Upper lobe of left lung (tissue), 6 donors: ENCODE measurements around the gene TCHH. TPM values are rescaled to one million over a fixed set of nuclear protein-coding genes. Genes with fewer than 3 reads are reported as not detected.

Source experiments
- ATAC-seq, 2 donors: fragments of 200-7000 bp; cut with Tn5 transposase; one replicate each; pipeline ENCODE4 v1.9.1; 2022; ENCODE audit warnings: mild to moderate bottlenecking in 2 of 2, moderate library complexity in 2 of 2; ENCODE audit not compliant: low FRiP score in 2 of 2
- DNase-seq, 2 donors: peaks; one replicate each; pipeline ENCODE4 v3.0.0-alpha.2; 2019 to 2020
- H3K27ac ChIP-seq, 4 donors: fragments of 200-600 bp; sonication (generic); one replicate each; pipeline ENCODE4 v1.5.1; 2016 to 2019
- H3K27me3 ChIP-seq, 4 donors: fragments of 200-600 bp; sonication (generic); one replicate each; pipeline ENCODE4 v1.5.1; 2017 to 2019
- H3K36me3 ChIP-seq, 4 donors: fragments of 200-600 bp; sonication (generic); one replicate each; pipeline ENCODE4 v1.5.1; 2016 to 2019
- H3K4me1 ChIP-seq, 4 donors: fragments of 200-600 bp; sonication (generic); one replicate each; pipeline ENCODE4 v1.5.1; 2018 to 2019
- H3K4me3 ChIP-seq, 4 donors: fragments of 200-600 bp; sonication (generic); one replicate each; pipeline ENCODE4 v1.5.1; 2017 to 2019; ENCODE audit warnings: mild to moderate bottlenecking in 2 of 4, moderate library complexity in 1 of 4
- H3K9me3 ChIP-seq, 4 donors: fragments of 200-600 bp; sonication (generic); one replicate each; pipeline ENCODE4 v1.5.1; 2018 to 2019
- EP300 ChIP-seq, 4 donors: sonication (generic); formaldehyde crosslinking; IDR thresholded peaks; one replicate each; pipeline ENCODE4 v1.5.1; 2017; ENCODE audit warnings: antibody characterized with exemption in 4 of 4, control low read depth in 2 of 4
- POLR2A ChIP-seq, 4 donors: fragments of 450-650 bp; IDR thresholded peaks; one replicate each; pipeline ENCODE4 v1.5.1; 2016 to 2017; ENCODE audit warnings: antibody characterized with exemption in 4 of 4, mild to moderate bottlenecking in 2 of 4
- POLR2AphosphoS5 ChIP-seq, 2 donors: sonication (generic); formaldehyde crosslinking; IDR thresholded peaks; one replicate each; pipeline ENCODE4 v1.5.1; 2017; ENCODE audit warnings: antibody characterized with exemption in 2 of 2
- WGBS, 2 donors: methylation state at CpG; one replicate each; pipeline ENCODE4 v1.1.5; 2017 to 2018; 5-methylcytosine and 5-hydroxymethylcytosine counted together
- small RNA-seq, 4 donors: library from RNA; depleted of rRNA; stranded (forward); fragments of <200 nt; gene quantifications; one replicate each; pipeline ENCODE3, GENCODE V24; 2016
- total RNA-seq, 6 donors: library from RNA; depleted of rRNA in 4 of 6; stranded (reverse); fragments of >200 nt in 4 of 6; gene quantifications; one replicate each; pipeline versions ENCODE4 v1.1.0 to v1.2.1, GENCODE V29; 2016 to 2021
- TF ChIP-seq, protein P1 (sequence below), 6 experiments: fragments of 450-650 bp in 4 of 6; fragments of 200-600 bp in 2 of 6; sonication (generic) in 2 of 6; IDR thresholded peaks; one replicate each; pipeline ENCODE4 v1.5.1; 2016 to 2019; ENCODE audit warnings: antibody characterized with exemption in 6 of 6
- donor health status: DM: no; HTN: no; CAD: no; lungs with moderate emphysema.
- donor health status: DM: no; HTN: yes; CAD: no; lungs with severe emphysema.

Gene TCHH
- total RNA-seq, 6 donors from 2014 or later, result 0.15 to 1.0 (median 0.24) TPM; not detected in 2

DNA sequence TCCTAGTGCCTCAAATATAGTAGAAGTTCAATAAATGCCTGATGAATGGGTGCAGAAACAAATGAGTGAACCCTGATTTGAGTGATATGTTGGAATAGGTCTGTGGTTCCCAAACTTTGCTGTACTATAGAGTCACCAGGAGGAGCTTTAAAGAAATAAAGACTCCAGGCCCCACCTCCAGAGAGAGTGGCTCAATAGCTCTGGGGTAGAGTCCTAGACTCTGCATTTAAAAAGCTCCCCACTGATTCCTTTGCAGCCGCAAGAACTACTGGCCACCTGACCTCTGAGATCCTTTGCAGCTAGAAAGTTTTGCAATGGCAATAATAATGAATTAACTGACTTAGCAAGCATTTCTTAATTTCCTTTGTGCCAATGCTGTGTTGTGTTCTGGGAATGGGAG is 47.3 kb downstream of the TCHH start:
- WGBS, 2 donors, result 82 to 86% methylated on average over 1 of the region's 1 CpG
- Histone ChIP-seq H3K4me3 (no peak overlapping the region), H3K27ac (no peak overlapping the region), H3K27me3 (no peaks in the 10 kb centered on the region), H3K4me1 (no peaks in the 10 kb centered on the region), H3K9me3 (no peaks in the 10 kb centered on the region), H3K36me3 (no peaks in the 10 kb centered on the region)
- ATAC-seq (no peak), DNase-seq (no peak)
- TF ChIP-seq POLR2AphosphoS5 (IDR thresholded peaks at IDR 0.05), result no peak
- TF ChIP-seq, protein P1, sequence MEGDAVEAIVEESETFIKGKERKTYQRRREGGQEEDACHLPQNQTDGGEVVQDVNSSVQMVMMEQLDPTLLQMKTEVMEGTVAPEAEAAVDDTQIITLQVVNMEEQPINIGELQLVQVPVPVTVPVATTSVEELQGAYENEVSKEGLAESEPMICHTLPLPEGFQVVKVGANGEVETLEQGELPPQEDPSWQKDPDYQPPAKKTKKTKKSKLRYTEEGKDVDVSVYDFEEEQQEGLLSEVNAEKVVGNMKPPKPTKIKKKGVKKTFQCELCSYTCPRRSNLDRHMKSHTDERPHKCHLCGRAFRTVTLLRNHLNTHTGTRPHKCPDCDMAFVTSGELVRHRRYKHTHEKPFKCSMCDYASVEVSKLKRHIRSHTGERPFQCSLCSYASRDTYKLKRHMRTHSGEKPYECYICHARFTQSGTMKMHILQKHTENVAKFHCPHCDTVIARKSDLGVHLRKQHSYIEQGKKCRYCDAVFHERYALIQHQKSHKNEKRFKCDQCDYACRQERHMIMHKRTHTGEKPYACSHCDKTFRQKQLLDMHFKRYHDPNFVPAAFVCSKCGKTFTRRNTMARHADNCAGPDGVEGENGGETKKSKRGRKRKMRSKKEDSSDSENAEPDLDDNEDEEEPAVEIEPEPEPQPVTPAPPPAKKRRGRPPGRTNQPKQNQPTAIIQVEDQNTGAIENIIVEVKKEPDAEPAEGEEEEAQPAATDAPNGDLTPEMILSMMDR (IDR thresholded peaks at IDR 0.05), result no peak
- TF ChIP-seq EP300 (IDR thresholded peaks at IDR 0.05), result no peak
- no peak for TF ChIP-seq POLR2A (IDR thresholded peaks at IDR 0.05)

DNA sequence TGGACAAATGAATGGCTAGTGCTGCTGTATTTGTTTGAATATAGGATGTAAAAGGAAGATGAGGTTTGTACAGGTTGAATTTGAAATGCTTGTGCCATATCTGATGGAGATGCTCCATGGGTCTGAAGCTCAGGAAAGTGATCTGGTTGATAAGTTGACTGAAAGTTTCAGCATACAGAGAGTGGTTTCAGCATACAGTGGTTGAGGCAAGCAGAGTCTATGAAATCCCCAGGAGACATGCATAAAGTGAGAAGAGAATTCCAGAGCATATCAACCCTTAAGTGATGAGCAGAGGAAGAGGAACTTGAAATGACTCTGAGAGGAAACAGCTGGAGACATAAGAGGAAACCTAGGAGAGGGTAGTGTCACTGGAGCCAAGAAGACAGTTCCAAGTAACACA is 48.1 kb downstream of the TCHH start:
- TF ChIP-seq POLR2AphosphoS5 (IDR thresholded peaks at IDR 0.05) (no peak), EP300 (IDR thresholded peaks at IDR 0.05) (no peak), POLR2A (IDR thresholded peaks at IDR 0.05) (no peak)
- TF ChIP-seq, protein P1 (IDR thresholded peaks at IDR 0.05), result no peak
- H3K9me3 ChIP-seq, result no peaks in the 10 kb centered on the region
- no peaks in the 10 kb centered on the region for H3K27me3 ChIP-seq
- ATAC-seq (no peak), DNase-seq (no peak)
- H3K4me3 ChIP-seq, result no peak overlapping the region
- H3K27ac ChIP-seq, result no peak overlapping the region
- no peaks in the 10 kb centered on the region for H3K36me3 ChIP-seq
- H3K4me1 ChIP-seq, result no peaks in the 10 kb centered on the region

- ATAC-seq (no peak), DNase-seq (no peak)
- TF ChIP-seq POLR2AphosphoS5 (IDR thresholded peaks at IDR 0.05) (no peak), EP300 (IDR thresholded peaks at IDR 0.05) (no peak), POLR2A (IDR thresholded peaks at IDR 0.05) (no peak)
- Histone ChIP-seq H3K4me1 (no peaks in the 10 kb centered on the region), H3K36me3 (no peaks in the 10 kb centered on the region), H3K9me3 (no peaks in the 10 kb centered on the region), H3K27me3 (no peaks in the 10 kb centered on the region), H3K27ac (no peak overlapping the region), H3K4me3 (no peak overlapping the region)
Measured at GRCh38 chr1:152061952-152062351, 53.3 kb downstream of the TCHH start.

Small RNA genes within 50 kb of the gene (small RNA-seq; reads per million reads assigned to genes)
- gene SPTLC1P4, result 0 reads per million in 4 donors

Other genes starting within 250 kb of the TCHH start
- gene THEM4, start 205.9 kb downstream of the TCHH start, total RNA-seq, result 10 to 100 TPM; 11.9 to 39.8 (median 15.5) TPM
- gene S100A10, start 121.6 kb downstream of the TCHH start, total RNA-seq, result 100 to 1,000 TPM in 5 of 6 donors, 10 to 100 TPM in 1; 79.6 to 785 (median 432) TPM
- gene S100A11, start 78.4 kb downstream of the TCHH start, total RNA-seq, result 100 to 1,000 TPM; 317 to 578 (median 488) TPM
- gene TCHHL1, start 26.4 kb downstream of the TCHH start, total RNA-seq, result not detected
- gene RPTN, start 43.8 kb upstream of the TCHH start, total RNA-seq, result not detected
- not detected for gene HRNR, start 108.7 kb upstream of the TCHH start, total RNA-seq
- gene FLG, start 209.8 kb upstream of the TCHH start, total RNA-seq, result not detected
- not detected for gene FLG2, start 244.6 kb upstream of the TCHH start, total RNA-seq